ENCODE data around the gene CCDC91.

CCDC91 gene

DNA sequence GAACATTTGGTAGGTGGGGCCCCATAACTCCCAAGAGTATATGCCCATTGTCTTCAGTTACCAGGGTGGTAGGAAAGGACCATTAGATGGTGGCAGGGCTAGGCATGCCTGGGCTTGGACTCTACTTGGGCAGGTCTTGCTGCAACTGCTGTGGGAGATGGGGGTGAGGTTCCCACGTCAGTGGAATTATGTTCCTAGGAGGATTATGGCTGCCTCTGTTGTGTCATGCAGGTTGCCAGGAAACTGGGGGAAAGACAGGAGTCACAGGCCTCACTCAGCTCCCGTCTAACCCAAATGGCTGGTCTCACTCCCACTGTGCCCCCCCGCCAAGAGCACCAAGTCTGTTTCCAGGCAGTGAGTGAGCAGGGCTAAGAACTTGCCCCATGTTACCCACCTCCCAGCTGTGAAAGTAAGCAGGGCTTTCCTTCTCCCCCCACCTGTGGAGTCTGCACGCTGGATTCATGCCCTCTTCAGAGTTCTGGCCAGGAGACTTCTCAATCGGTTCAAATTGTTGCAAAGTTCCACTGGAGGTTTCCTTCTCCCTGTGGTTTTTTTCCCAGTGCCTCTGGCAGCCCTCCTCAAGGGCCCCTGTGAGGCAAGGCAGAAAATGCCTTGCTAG is 337.5 kb downstream of the CCDC91 start:
- no peak for DNase-seq (ENCODE audit: low read depth in 3 of 3)

DNA sequence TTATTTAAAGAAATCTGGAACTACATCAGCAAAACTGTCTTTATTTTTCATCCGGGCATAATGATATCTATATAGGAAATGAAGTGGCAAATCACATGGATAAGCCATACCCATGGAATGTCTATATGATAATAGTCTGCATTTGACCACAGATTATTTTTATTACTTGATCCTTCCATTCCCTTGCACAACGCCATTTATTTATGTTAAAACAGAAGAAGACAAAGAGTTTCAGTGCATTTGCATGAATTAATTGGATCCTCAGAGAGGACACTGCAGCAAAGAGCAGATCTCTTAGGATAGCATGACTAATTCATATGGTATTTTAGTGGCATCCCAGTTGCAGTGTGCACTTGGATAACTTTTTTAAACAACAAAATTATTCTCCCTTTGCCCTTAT is 345.0 kb downstream of the CCDC91 start:
- no peak for DNase-seq (ENCODE audit: low read depth in 3 of 3)

DNA sequence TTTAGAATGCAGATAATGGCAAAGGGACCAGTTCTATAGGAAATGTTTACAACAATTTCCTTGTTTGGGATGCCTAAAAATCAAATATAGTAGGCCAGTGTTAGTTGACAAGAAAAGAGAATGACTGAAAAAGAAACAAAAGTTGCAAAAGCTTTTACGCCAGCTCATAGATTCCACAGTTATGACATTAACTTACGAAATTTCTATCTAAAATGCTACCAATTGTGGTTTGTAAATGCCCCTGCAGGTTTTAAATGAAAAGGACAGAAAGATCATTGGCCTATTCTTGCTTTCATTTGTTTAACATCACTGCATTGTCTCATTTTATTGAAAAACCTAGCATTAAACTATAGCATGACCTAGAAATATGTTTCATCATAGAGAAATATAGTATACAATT is 345.8 kb downstream of the CCDC91 start:
- DNase-seq (ENCODE audit: low read depth in 3 of 3), result no peak

DNA sequence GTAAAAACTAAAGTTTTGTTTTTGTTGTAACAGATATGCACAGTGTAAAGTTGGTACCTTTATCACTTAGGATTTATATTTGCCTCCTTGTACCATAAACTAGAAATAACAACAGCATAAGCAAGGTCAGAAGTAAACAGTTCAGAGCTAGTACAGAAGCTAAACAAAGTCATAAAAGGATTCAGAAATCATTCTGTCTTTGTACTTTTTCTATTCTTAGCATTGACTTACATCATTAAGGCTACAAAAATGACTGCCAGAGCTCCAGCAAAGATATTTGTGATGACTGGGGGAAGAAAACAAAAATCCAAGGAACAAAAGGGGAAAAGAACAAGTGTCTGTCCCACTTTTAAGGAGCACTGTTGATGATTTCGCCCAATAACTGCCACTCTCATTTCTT is 347.2 kb downstream of the CCDC91 start:
- DNase-seq (ENCODE audit: low read depth in 3 of 3), result no peak

DNA sequence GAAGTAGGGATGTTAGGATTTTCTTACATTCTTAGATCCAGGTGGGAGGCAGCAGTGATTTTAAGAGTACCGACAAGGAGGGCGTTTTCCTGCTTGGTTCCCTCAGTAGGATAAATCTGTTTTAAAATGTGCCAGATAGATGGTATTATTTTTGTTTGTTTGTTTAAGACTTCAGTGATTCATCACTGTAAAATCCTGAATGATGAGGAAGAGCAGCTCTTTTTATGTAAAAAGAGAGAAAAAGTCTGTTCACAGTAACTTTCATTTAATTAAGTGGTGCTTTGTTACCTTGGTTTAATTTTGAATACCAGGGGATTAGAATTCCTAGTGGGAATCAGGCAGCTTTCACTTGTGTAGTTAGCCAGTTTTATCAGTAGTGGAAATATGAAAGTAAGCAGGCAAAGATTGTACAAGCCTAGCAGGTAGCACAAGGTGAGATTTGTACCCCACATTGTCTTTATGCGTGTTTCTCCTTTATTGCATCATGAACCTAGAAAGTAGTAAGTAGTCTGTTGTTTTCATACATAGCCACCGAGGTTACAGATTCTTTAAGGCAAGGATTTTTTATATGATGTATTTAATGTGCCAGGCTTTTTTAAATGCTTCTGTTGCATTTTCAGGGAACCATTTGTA is 349.6 kb downstream of the CCDC91 start:
- no peak for DNase-seq (ENCODE audit: low read depth in 3 of 3)

DNA sequence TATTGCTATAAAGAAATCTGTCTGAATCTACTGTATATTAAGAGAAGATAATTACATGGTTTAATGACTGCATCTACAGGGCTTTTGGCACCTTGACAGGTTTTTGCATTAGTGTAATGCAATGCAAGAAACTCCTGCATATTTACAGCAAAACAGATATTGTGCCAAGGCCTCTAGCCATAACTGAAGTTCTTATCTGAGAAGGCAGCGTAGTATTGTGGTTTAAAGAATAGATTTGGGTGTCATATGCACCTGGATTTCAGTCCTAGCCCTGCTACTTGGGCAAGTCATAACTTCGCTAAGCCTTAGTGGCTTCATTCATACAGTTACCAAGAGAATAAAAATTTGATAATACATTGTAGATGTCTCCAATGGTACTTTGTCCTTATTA is 350.1 kb downstream of the CCDC91 start:
- no peak for DNase-seq (ENCODE audit: low read depth in 3 of 3)

DNA sequence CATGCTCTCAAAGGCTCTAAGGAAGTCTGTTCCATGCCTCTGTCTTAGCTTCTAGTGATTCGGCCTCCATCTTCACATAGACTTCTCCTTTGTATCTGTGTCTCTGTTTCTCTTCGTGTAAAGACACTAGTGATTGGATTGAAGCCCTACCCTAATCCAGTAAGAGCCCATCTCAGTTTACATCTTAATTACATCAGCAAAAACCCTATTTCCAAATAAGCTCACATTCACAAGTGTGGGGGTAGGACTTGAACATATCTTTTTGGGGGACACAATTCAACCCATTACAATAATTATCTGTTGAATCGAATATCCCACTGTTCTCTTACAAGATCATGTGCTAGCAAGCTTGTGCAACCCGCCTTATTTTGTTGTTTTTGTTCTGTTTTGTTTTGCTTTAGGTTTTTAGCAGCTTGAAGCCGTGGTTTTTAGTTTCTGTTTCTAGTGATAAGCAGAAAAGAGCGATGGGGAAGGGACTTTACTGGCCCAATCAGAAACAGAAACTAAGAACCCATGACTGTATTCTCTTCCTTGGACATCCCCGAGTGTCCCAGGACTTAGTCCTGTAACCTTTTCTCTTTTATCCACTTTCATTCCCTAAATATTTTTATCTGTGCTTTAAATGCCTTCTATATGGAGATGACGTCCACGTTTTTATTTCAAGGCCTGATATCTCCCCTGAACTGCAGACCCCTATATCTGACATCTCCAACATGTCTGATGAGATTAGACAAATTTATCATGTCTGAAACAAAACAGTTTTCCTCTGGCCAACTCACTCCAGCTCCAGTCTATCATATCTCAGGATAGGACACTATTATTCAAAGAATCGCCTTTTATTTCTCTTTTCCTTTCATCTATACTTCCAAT is 353.0 kb downstream of the CCDC91 start:
- DNase-seq (ENCODE audit: low read depth in 3 of 3), result no peak

DNA sequence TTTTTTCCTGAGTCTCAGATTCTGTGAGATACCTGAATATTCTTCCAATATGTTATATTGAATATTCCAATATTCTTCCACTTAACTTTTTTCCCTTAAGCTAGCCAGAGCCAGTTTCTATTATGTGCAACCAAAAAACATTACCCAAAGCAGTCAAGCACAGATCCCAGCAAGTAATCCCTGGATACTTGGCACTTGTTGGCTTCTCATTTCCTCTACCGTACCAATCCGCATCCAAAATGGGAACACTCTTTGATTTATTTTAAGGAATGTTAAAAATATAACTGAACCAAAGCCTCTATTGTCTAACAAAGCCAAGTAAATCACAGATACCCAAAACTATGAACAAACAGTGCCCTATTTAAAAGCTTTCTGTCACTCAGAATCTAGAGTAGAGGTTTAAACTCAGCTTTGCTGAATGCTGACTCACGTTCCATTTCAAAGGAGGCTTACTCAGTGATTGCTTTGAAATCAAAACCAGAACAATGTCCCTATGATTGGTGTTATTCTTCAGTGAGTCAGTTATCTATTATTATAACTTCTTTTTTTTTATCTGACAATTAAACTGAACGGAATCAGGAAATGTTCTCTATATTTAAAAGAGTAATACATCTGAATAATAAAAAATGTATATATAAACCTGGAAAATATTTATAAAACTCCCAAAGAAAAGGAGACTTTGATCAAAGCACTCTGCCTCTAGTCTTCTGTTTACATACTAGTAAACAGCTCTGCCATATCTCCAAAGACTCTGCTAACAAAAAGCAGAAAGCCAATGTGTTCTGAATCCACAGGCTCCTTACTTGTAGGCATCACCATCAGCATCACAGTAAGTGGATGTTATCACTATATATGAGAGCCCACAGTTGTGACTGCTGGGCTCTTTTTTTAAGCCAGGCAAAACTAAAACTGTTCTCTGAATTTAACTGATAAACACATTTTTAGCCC is 360.8 kb downstream of the CCDC91 start:
- no peak for DNase-seq (ENCODE audit: low read depth in 3 of 3)

DNA sequence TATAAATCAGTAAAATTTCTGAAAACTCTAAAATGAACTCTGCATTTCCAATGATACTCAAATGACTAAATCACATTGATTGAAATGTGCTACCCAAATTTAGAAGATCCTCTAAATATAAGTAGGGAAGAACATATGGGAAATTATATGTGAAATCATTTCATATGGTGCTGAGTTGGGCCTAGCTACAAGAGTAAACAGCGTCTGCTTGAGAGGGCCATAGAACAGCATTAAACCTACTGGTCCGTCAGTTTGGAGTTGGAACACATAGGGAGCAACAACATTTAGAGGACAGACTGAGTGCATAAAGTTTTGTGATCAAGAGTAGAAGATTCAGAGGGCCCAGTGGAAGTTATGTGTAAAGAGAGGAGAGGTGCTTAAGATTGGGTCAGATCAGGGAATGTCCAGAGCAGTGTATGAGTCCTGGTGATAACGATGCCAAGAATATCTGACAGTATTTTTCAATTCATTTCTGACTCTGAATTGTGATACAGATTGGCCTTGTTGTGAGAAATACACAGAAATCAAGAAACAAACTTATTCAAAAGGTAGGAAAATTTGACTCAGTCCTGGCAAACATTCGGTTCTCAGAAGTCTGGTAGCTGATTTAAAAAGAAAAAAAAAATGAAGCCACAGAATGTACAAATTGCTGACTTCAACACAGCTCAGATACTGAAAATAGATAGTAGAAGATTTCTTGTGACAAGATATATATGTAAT is 362.2 kb downstream of the CCDC91 start:
- DNase-seq (ENCODE audit: low read depth in 3 of 3), result no peak

DNA sequence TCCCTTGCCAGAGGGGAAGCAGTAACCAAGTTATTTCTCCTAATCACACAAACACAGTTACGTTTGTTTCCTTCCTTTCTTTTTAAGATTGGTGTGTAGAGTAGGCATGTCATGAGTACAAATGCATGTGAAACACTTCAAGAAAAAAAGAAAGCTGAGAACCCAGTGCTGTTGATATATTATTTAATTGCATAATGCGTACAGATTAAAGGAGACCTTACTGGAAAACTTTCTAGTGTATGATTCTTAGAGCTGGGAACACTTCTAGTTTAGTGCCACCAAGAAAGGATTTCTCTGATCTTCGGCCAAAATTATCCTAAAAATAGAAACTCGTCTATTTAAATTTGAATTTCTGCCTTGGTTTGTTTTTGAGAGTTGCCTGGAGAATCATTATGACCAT is 365.5 kb downstream of the CCDC91 start:
- no peak for DNase-seq (ENCODE audit: low read depth in 3 of 3)

DNA sequence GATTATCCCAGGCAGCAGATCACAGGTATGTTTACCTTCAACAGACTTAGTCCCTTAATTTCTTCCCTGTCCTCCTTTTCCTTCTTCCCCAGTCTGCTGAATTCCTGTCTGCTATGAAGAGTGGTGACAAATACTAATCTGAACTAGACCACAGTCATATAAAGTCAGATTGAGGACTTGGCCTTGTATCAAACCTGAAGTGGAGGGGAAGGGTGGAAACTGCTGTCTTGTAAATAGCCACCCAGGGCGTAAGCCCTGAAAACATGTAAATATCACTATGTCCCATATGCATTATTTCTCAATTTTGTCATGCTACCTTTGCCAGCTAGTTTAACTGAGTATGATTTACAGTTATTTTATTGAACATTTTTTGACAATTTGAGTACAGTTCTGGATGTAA is 368.0 kb downstream of the CCDC91 start:
- no peak for DNase-seq (ENCODE audit: low read depth in 3 of 3)

DNA sequence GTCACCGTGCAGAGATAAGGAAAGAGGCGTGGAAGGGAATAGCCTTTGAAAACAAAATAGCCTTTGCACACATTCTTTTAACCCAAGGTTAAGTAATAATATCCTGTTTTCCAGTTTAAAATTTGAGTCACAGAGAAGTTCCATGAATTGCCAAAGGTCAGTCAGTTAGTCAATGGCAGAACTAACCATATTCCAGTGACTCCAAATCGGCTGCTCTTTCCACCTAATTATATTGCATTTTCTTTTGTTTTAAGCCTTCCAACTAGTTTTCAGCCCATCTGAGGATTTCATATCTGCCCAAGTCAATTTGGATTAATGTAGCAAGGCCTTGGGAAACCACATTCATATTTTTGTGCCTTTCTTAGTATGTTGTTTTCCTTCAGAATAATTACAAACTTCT is 373.0 kb downstream of the CCDC91 start:
- DNase-seq (ENCODE audit: low read depth in 3 of 3), result no peak

DNA sequence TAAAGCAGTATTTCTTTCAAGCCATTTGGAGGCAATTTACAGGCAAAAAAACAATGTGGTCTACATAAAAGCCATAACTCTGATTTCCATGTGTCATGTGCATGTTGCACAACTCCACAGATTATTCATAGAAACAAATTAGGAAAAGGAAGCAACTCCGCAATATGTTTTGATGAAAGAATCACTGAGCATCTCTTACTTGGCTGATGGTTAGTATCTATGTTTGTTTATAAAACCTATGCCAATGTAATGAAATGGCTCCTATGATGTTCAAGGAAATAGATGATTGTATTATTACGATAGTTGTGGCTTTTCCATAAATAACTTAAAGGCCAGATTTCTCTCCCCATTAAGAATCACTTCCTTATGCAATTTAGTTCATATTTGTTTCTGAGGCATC is 373.7 kb downstream of the CCDC91 start:
- DNase-seq (ENCODE audit: low read depth in 3 of 3), result no peak

DNA sequence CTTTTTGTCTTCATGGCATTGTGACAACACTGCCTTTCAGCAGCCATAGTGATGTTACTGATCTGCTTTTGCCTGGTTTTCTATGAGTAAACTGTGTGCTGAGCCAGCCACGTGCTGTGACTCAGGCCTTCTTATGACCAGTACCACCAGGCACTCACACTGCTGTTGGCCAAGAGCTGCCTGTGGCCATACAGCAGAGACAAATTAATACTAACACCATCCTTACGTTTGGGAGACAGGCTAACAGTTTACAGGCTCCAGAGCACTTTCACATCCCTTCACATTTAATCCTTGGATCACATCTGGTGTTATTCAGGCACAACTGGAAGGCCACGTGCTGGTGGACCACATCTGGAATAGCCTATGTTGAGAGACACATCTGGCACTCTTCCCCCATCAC is 377.9 kb downstream of the CCDC91 start:
- no peak for DNase-seq (ENCODE audit: low read depth in 3 of 3)

DNA sequence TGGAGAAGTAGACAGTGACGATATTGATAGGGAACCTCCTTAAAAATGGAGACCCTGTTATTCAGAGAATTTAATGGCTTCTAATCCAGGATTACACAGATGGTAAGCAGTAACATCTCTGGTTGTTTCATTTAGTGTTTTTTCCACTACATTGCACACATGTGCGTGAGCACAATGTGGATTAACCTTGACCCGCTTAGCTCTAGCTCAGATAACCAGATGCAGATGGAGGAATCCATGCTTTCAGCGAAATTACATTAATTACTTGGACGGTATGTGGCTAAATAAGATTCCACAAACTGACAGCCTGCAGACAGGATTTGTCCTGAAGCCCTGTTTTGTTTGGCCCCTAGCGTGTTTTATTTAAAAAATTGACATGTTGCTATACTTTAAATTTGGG is 378.4 kb downstream of the CCDC91 start:
- no peak for DNase-seq (ENCODE audit: low read depth in 3 of 3)

DNA sequence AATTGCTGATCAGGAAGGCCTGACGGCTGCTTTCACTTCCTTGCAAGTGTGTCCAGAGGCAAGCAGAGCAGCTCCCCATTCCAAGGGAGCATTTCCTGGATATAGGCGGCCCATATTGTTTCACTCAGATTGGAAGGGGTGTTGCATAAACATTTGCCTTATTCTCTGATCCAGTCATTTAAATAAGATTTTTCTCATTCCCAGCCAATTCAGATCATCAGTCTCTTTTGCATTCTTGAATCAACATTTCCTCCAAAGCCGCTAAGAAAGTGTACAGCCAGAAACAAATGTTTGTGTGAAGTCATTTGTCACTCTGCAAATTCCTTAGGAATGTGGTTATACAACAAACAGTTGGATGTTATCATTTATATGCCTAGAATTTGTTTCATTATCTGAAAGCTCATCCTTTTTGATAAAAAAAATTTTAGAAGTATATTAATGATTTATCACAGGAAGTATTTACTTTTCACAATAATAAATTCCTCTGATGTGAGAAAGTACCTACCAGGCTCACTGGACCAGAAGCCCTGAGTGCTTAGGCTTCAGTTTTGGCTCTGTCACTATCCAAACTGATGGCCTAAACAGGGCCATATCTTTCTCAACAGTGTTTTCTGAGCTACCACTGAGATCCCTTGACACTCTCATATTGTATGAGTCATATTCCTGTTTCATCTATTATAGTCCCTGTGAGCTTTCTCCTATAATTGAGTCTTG is 379.6 kb downstream of the CCDC91 start:
- DNase-seq (ENCODE audit: low read depth in 3 of 3), result no peak

DNA sequence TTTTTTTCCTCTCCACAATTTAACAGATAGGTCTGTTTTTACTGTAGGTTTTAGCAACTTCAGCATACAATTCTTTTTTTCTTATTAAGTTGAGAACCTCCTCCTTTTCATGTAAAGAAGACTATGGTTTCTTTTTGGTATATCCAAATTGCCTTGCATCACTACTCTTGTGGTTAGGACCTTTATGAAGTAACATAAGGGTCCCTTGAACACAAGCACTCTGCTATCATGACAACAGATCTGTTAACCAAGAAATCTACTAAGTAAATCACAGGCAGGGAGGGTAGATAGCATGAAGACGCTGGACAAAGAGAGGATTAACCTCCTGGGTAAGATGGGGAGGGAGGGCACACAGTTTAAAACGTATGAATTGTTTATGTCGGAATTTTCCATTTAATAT is 380.6 kb downstream of the CCDC91 start:
- DNase-seq (ENCODE audit: low read depth in 3 of 3), result no peak

DNA sequence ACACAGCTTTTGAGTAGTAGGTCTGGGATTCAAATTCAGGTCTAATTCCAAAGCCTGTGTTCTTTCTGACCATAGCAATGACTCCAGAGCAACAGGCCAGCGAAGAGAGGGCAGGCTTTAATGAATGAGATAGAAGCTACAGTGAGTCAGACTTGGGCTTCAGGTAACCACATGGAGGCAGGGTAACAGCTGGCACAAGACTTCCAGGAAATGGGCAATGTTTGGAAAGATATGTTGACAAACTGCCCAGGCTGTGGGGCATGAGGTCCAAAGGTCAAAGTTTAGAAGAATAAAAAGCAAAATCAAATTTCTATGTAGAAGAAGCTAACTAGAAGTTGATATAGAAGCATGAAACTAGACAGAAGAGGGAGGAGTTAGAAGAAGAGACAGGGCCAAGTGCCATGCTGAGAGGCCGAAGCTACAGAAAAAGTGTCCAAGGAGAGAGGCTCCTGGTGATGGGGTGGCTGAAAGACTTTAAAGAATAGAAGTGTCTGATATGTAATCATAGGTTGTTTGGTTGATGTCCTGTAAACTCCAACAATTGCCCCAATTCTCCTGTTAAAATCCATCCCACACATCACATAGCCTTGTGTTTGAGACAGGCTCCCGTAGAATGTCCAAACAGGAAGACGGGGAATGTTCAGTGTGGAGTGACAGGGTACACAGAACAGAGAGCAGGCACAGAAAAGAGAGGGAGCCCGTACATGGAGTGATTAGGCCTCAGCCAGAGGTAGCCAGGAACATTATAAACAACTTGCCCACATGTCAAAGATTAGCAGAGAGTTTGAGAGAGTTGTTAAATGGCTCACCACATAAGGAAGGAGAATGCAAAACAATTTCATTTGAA is 384.7 kb downstream of the CCDC91 start:
- DNase-seq (ENCODE audit: low read depth in 3 of 3), result no peak

DNA sequence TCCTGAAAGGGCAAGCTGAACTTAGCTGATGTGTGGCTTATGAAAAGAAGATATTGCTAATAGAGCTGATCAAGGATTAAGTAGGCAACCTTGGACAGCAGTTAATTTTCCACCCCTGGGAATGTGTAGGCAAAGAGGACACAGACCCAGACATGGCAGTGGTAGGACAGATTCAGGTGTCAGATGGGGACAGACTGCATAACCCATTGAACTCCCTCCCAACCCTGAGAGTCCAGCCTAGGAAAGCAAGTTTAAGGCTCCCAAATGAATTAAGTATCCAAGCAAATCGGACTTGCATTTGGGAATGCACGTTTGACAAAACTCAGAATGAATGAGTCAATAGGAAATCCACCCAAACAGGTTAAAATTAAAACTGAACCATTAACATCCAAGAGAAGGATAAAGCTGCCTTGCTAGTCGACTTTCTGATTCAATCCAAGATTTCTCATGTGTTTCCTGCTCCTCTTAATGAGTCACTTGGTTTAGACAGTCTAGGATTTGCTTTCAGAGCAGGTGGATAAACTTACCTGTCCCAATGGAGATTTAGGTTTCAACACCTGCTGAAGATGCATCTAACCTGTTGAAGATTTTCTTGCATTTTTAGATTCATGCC is 385.4 kb downstream of the CCDC91 start:
- no peak for DNase-seq (ENCODE audit: low read depth in 3 of 3)
